CD14-positive monocyte (primary cell): ENCODE data around the gene KCNT2. TPM values are rescaled to one million over a fixed set of nuclear protein-coding genes. Genes with fewer than 3 reads are reported as not detected.

Experiments
- DNase-seq, 3 donors: peaks; one replicate each; pipeline ENCODE4 v3.0.0-alpha.2; 2011 to 2022
- H2AFZ ChIP-seq: 2 replicates; pipeline ENCODE4 v1.6.0; 2012; ENCODE audit warnings: mild to moderate bottlenecking, low read depth, low read length, inconsistent platforms; ENCODE audit not compliant: insufficient read depth, poor library complexity, severe bottlenecking
- H3K27ac ChIP-seq, 2 donors: 1 replicate in 1 of 2; 2 replicates in 1 of 2; pipeline ENCODE4 v1.5.1; 2012 to 2013; ENCODE audit warnings: low read length in 2 of 2, control low read depth in 1 of 2, inconsistent platforms in 1 of 2, low read depth in 1 of 2, mild to moderate bottlenecking in 1 of 2
- H3K27me3 ChIP-seq, 2 donors: one replicate each; pipeline versions ENCODE4 v1.6.0 to v1.6.1; 2011 to 2013; ENCODE audit warnings: low read length in 2 of 2; ENCODE audit not compliant: control insufficient read depth in 2 of 2, insufficient read depth in 2 of 2
- H3K36me3 ChIP-seq, 2 donors: replicated peaks in 1 of 2; 1 replicate in 1 of 2; 2 replicates in 1 of 2; pipeline versions ENCODE4 v1.5.1 to v1.6.1; 2012 to 2013; ENCODE audit warnings: low read length in 2 of 2, control low read depth in 1 of 2, inconsistent platforms in 1 of 2, mild to moderate bottlenecking in 1 of 2; ENCODE audit not compliant: insufficient read depth in 2 of 2, control insufficient read depth in 1 of 2
- H3K4me1 ChIP-seq, 2 donors: 1 replicate in 1 of 2; 2 replicates in 1 of 2; pipeline versions ENCODE4 v1.5.1 to v1.6.1; 2012 to 2013; ENCODE audit warnings: low read length in 2 of 2, control low read depth in 1 of 2, inconsistent platforms in 1 of 2, mild to moderate bottlenecking in 1 of 2, moderate library complexity in 1 of 2; ENCODE audit not compliant: insufficient read depth in 2 of 2, control insufficient read depth in 1 of 2
- H3K4me2 ChIP-seq: replicated peaks from 2 replicates; pipeline ENCODE3; 2012; ENCODE audit warnings: low read length, moderate library complexity, mild to moderate bottlenecking; ENCODE audit not compliant: poor library complexity, severe bottlenecking; ENCODE audit errors: extremely low read depth
- H3K4me3 ChIP-seq, 3 experiments: fragments of 200-600 bp in 1 of 3; sonication (generic) in 1 of 3; replicated peaks in 1 of 3; 1 replicate in 2 of 3; 2 replicates in 1 of 3; pipeline ENCODE4 v1.5.1; 2011 to 2013; ENCODE audit warnings: low read length in 3 of 3, mild to moderate bottlenecking in 3 of 3, control low read depth in 2 of 3, low read depth in 2 of 3, inconsistent platforms in 1 of 3, moderate library complexity in 1 of 3
- H3K79me2 ChIP-seq: 2 replicates; pipeline ENCODE4 v1.6.0; 2012; ENCODE audit warnings: mild to moderate bottlenecking, control low read depth, inconsistent platforms, low read length, moderate library complexity; ENCODE audit not compliant: insufficient read depth
- H3K9ac ChIP-seq: 2 replicates; pipeline ENCODE4 v1.6.0; 2017; ENCODE audit warnings: low read length, mild to moderate bottlenecking; ENCODE audit not compliant: insufficient read depth, poor library complexity, severe bottlenecking
- H3K9me3 ChIP-seq, 2 donors: replicated peaks in 1 of 2; 1 replicate in 1 of 2; 2 replicates in 1 of 2; pipeline versions ENCODE4 v1.5.1 to v1.6.1; 2012 to 2013; ENCODE audit warnings: low read length in 2 of 2, control low read depth in 1 of 2; ENCODE audit not compliant: control insufficient read depth in 1 of 2, insufficient read depth in 1 of 2
- H4K20me1 ChIP-seq: 2 replicates; pipeline ENCODE4 v1.6.0; 2012; ENCODE audit warnings: mild to moderate bottlenecking, low read length, control low read depth, moderate library complexity; ENCODE audit not compliant: insufficient read depth
- H3K27ac Mint-ChIP-seq, 7 donors: one replicate each; pipeline ENCODE4 v1.8.0; 2020; ENCODE audit warnings: mild to moderate bottlenecking in 7 of 7, mixed read lengths in 7 of 7, moderate library complexity in 6 of 7, inconsistent platforms in 2 of 7
- H3K27me3 Mint-ChIP-seq, 3 donors: one replicate each; pipeline ENCODE4 v1.8.0; 2021 to 2022; ENCODE audit warnings: low read depth in 3 of 3, mild to moderate bottlenecking in 3 of 3, mixed read lengths in 3 of 3, moderate library complexity in 3 of 3, inconsistent platforms in 1 of 3
- H3K36me3 Mint-ChIP-seq, 2 donors: one replicate each; pipeline ENCODE4 v1.8.0; 2020; ENCODE audit warnings: mixed read lengths in 2 of 2, inconsistent platforms in 1 of 2, mild to moderate bottlenecking in 1 of 2
- H3K4me1 Mint-ChIP-seq: one replicate; pipeline ENCODE4 v1.8.0; 2020; ENCODE audit warnings: mild to moderate bottlenecking, mixed read lengths
- H3K4me3 Mint-ChIP-seq, 2 donors: one replicate each; pipeline ENCODE4 v1.8.0; 2020; ENCODE audit warnings: mild to moderate bottlenecking in 2 of 2, mixed read lengths in 2 of 2, moderate library complexity in 1 of 2
- H3K9me3 Mint-ChIP-seq, 7 donors: one replicate each; pipeline ENCODE4 v1.8.0; 2020 to 2022; ENCODE audit warnings: mixed read lengths in 7 of 7, mild to moderate bottlenecking in 6 of 7, moderate library complexity in 6 of 7, inconsistent platforms in 2 of 7
- CTCF ChIP-seq: fragments of 200-600 bp; IDR thresholded peaks from one replicate; pipeline ENCODE4 v1.8.0; 2022; ENCODE audit warnings: antibody characterized with exemption, mild to moderate bottlenecking
- WGBS: methylation state at CpG from one replicate; pipeline ENCODE4 v1.1.5; 2013; ENCODE audit warnings: missing lambda C conversion rate; ENCODE audit not compliant: insufficient coverage; 5-methylcytosine and 5-hydroxymethylcytosine counted together
- intact Hi-C, 2 donors: fragments of 100-400 bp; cut with micrococcal nuclease; formaldehyde crosslinking; loops; one replicate each; pipeline versions ENCODE4 v1.15.0 to v1.15.1; 2023
- polyA plus RNA-seq, 3 donors: library from polyadenylated mRNA; depleted of rRNA in 1 of 3; unstranded in 2 of 3; stranded (reverse) in 1 of 3; fragments of 300-500 nt in 2 of 3; fragments of >200 nt in 1 of 3; fragmentation: Illumina TruSeq in 2 of 3; gene quantifications; 1 replicate in 2 of 3; 2 replicates in 1 of 3; pipeline ENCODE4 v1.2.3, GENCODE V29; 2012 to 2021

Gene KCNT2
- polyA plus RNA-seq, 3 donors = not detected

GRCh38 chr1:196603651-196604050 is 4.6 kb downstream of the KCNT2 start:
- Mint-ChIP-seq H3K36me3 (no peaks in the 10 kb centered on the region), H3K27me3 (peaks cover 10 to 15% (median 14%) of the 10 kb centered on the region in 3 donors), H3K9me3 (peaks cover 0 to 3% (median 2%) of the 10 kb centered on the region in 7 donors), H3K27ac (no peak overlapping the region), H3K4me3 (no peak overlapping the region), H3K4me1 (peaks cover 8% of the 10 kb centered on the region)
- Histone ChIP-seq H3K4me1 (peaks cover 2 to 7% of the 10 kb centered on the region in 2 donors), H3K27me3 (peaks cover 5 to 15% of the 10 kb centered on the region in 2 donors), H3K9ac (no peak overlapping the region), H2AFZ (no peak overlapping the region), H3K36me3 (no peaks in the 10 kb centered on the region), H3K4me2 (no peak overlapping the region), H3K4me3 (no peak overlapping the region), H3K27ac (no peak overlapping the region), H4K20me1 (no peaks in the 10 kb centered on the region), H3K79me2 (no peaks in the 10 kb centered on the region), H3K9me3 (peaks cover 0 to 8% of the 10 kb centered on the region in 2 donors)
- intact Hi-C loops = no loop called here
- TF ChIP-seq CTCF = no peak
- DNase-seq = no peak

- Mint-ChIP-seq H3K4me3 (no peak overlapping the region), H3K27ac (no peak overlapping the region), H3K4me1 (no peaks in the 10 kb centered on the region), H3K27me3 (no peaks in the 10 kb centered on the region), H3K36me3 (no peaks in the 10 kb centered on the region), H3K9me3 (peaks cover 0 to 2% (median 0%) of the 10 kb centered on the region in 7 donors)
- H3K4me3 ChIP-seq = no peak overlapping the region
- H2AFZ ChIP-seq = no peak overlapping the region
- H3K4me1 ChIP-seq = no peaks in the 10 kb centered on the region
- H4K20me1 ChIP-seq = no peaks in the 10 kb centered on the region
- H3K9me3 ChIP-seq = no peaks in the 10 kb centered on the region
- no peaks in the 10 kb centered on the region for H3K27me3 ChIP-seq
- H3K36me3 ChIP-seq = no peaks in the 10 kb centered on the region
- intact Hi-C loops = no loop called here
- 57% methylated on average over 1 of the region's 2 CpGs for WGBS
- no peaks in the 10 kb centered on the region for H3K79me2 ChIP-seq
- TF ChIP-seq CTCF = no peak
- DNase-seq = no peak
- no peak overlapping the region for H3K9ac ChIP-seq
- H3K27ac ChIP-seq = no peak overlapping the region
- no peak overlapping the region for H3K4me2 ChIP-seq
Observed at GRCh38 chr1:196598942-196599748, 9.1 kb downstream of the KCNT2 start.
